ENCODE measurements around the gene MPP2.
A peak's percentile ranks its signal among the peaks of the same experiment; 100 is the strongest.
"Not testable (repeated sequence)": the region's sequence is repeated elsewhere in the genome, so short reads cannot be mapped to it uniquely, and the experiment has no call there.

MPP2 gene, protein sequence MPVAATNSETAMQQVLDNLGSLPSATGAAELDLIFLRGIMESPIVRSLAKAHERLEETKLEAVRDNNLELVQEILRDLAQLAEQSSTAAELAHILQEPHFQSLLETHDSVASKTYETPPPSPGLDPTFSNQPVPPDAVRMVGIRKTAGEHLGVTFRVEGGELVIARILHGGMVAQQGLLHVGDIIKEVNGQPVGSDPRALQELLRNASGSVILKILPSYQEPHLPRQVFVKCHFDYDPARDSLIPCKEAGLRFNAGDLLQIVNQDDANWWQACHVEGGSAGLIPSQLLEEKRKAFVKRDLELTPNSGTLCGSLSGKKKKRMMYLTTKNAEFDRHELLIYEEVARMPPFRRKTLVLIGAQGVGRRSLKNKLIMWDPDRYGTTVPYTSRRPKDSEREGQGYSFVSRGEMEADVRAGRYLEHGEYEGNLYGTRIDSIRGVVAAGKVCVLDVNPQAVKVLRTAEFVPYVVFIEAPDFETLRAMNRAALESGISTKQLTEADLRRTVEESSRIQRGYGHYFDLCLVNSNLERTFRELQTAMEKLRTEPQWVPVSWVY

DNA sequence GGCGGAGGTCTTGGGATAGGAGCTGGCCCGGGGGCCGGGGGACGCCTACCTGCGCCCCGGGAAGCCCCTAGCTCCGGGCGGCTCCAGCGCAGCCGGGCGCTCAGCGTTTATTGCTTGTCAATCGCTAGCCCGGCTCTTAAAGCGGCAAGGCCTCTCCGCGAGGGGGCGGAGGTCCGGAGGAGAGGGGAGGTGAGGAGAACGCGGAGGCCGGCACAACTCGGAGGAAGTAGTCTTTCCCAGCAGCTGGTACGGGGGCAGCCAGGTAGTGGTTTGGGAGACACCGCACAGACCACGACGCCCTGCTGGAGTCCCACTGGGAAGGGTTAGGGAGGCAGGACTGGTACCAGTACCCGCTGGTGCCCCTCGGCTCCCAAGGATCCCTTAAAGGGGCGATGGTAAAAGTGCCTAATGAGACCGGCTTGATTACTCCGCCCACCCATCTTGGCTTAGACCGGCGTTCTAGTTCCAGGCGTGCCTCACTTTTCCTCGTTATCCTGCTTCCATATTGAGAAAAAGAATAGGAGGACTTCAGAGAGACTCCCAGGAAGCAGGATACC, at the start of gene MPP2:
Gene MPP2, minus strand, starts transcription at position 112 of the 557 bp plus-strand sequence. CDS start 3,076 bp downstream, outside the sequence.
- no peak for DNase-seq

- no peak for DNase-seq
These were observed 48.9 kb upstream of the MPP2 start for GRCh38 chr17:43956222-43956621.

DNA sequence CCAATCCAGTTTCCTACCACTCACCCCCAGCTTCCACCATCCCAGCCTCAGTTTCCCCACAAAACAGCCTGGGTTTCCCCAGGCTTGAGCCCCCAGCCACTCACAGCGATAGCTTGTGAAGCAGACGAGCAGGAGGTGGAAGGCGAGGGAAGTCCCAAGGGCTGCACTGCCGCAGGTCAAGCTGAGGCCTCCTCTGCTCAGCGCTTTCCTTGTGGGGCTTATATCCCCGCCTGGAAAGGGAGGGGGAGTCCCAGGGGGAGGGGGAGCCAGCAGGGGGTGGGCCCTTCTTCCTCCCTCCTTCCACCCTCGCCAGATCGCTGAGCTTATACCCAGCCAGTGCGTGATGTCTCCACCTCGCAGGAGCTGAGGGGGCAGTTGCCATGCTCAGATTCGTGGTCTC, 46.4 kb upstream of the MPP2 start, which contains the start of gene PYY:
Gene PYY, minus strand, starts transcription at position 195 of the 400 bp plus-strand sequence. CDS start 457 bp downstream, outside the sequence.
- DNase-seq: no peak

DNA sequence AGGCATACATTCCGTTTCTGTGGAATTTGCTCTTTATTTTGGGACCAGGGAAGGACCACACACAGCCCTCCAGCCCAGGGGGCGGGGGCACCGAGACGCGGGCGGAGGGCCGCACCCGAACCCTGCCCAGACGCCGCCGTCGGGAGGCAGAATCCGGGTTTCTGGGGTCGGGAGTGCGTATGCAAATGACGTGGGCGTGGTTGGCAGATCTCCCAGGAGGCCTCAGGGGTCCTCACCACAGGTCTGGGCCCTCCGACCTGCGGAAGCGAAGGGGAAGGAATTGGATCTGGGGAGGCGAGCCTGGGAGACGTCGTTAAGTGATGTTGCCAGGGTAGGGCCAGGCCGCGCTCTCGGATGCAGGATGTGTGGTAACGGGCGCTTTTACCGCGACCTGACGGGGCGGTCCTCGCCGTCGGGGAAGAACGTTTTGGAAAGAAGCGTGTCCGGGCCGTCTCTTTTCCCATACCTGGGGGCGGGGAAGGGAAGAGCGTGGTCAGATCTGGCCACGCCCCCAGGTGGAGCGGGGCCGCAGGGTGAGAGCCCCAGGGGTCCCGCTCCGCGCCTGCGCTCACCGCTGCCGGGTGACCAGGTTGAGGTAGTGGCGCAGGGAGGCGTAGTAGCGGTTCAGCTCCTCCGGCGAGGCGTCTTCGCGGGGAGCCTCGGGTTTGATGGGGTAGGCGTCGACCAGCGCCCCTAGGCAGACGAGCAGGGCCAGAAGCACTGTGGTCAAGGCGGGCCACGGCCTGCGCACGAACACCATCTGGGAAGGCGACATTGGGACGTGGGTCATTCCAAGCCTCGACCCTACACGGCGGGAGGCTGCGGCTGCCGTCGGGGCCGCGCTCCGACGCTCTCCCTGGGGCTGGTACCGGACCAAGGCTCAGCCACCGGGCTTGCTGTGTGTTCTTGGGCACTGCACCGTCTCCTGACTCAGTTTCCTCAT, 45.7 kb upstream of the MPP2 start:
- peak; percentile 13 for DNase-seq

GRCh38 chr17:43952351-43952723, 45.0 kb upstream of the MPP2 start:
- DNase-seq: no peak

DNA sequence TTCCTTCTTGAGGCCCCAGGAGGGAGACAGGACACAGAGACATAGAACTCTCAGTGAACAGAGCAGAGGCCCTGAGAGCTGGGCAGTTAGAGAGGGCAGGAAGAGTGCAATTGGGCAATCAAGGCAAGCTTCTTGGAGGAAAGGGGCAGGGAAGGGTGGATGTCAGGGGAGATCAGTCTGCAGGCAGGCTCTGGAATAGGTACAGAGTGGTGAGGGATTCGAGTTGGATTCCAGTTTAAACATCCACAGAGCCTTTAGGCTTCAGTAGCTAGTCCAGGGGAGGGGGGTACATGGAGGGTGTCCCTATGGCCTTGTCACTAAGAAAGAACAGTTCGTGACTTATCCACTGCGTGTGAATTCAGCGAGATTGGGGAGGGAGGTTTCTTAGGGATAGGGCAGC, 44.4 kb upstream of the MPP2 start:
- DNase-seq: no peak

GRCh38 chr17:43950554-43950953, 43.2 kb upstream of the MPP2 start:
- no peak for DNase-seq

- no peak for DNase-seq
These were observed 42.4 kb upstream of the MPP2 start for GRCh38 chr17:43949781-43950180.

- no peak for DNase-seq
These were observed 39.4 kb upstream of the MPP2 start for GRCh38 chr17:43946781-43947180.

DNA sequence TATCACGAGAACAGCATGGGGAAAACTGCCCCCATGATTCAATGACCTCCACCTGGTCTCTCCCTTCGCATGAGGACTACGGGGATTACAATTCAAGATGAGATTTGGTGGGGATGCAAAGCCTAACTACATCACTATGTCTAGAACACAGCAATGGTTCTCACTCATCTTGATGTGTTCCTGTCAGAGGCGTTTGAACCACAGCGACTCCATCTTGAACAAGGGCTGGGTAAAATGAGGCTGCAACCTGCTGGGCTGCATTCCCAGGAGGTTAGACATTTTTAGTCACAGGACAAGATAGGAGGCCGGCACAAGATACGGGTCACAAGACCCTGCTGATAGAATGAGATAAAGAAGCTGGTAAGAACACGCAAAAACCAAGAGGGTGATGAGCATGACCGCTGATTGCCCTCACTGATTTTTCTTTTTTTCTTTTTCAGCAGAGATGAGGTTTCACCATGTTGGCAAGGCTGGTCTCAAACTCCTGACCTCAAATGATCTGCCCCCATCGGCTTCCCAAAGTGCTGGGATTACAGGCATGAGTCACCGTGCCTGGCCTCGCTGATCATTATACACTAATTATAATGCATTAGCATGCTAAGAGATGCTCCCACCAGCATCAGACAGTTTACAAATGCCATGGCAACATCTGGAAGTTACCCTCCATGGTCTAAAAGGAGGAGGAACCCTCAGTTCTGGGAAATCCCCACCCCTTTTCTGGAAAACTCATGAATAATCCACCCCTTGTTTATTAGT, 37.9 kb upstream of the MPP2 start:
- DNase-seq: no peak

GRCh38 chr17:43942051-43942685, 34.8 kb upstream of the MPP2 start, which contains the start of gene PPY:
Gene PPY (minus strand): TSS chr17:43942476. CDS start chr17:43941654, 822 bp downstream.
- no peak for DNase-seq

DNA sequence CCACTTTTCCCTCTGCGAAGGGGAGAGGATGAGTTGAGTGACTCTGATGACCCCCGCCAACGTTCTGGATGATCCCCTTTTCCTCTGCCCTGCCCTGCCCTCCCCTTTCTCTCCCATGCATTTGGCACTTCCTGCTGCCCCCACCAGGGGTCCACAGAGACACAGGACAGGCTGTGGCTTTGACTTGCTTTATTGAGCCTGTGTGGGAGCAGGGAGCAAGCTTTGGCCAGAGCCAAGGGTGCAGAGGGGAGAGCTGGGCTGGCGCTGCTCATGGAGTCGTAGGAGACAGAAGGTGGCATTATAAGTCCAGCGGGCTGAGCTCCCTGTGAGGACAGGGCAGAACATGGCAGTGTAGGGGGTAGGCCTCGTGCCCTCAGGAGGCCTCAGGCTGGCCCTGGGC, 33.3 kb upstream of the MPP2 start:
- peak; percentile 15 for DNase-seq

DNA sequence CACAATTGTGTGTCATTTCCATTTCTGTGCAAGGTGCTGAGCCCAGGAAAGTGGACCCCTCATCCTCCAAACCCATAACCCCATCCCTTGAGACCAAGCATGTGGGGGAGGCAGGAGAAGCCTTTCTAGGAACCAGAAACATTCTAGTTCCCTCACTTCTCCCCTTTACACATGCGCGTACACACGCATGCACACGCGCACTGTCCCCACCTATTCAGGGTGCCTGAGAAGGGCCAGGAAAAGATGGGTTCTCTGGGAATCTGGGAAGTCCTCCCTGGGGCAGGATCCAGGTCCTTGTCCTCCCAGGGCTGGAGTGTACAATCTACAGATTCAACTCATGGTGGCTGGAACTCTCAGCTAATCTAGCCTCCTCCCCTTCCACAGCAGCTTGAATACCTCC, 32.5 kb upstream of the MPP2 start:
- DNase-seq: no peak

DNA sequence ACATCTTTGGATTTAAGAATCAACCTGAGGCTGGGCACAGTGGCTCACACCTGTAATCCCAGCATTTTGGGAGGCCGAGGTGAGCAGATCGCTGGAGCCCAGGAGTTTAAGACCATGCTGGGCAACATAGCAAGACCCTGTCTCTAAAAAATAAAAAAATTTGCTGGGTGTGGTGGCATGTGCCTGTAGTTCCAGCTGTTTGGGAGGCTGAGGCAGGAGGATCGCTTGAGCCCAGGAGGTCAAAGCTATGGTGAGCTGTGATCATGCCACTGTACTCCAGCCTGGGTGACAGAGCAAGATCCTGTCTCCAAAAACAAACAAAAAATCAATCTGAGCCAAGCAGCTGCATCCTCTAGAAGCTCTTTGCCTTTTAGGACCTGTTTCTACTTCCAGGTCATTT, 32.1 kb upstream of the MPP2 start:
- not testable (repeated sequence) for DNase-seq

DNA sequence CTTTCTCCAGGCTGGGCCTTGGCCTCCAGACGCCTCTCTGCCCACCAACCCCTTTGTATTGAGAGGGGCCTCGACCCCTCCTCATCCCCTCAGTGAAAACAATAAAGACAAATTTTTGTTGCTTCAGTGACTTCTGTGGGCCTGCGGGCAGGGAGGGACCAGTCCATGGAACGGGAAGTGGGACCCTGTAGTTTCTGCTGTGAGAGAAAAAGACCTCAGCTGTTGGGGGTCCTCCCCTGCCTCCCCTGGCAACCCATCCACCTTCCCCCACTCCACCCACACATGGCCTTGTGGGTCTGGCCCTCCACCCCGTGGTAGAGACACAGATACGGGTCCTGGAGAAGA, 31.5 kb upstream of the MPP2 start:
- DNase-seq: no peak

GRCh38 chr17:43936434-43936833, 29.1 kb upstream of the MPP2 start:
- DNase-seq: no peak

DNA sequence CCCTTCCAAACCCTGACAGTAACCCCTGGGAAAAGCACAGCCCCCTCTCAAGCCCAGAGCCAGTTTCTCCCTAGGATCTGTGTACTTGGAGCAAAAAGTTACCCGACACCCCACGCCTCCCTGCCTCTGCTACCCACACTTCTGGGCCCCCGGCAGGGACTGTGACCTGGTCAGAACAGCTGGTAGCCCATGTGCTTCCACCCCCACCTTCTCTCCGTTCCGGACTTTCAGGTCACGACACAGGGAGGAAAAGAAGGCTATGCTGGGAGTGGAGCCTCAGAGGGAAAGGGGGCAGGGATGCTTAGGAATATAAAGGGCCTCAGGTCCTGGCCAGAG, 28.6 kb upstream of the MPP2 start:
- no peak for DNase-seq

DNA sequence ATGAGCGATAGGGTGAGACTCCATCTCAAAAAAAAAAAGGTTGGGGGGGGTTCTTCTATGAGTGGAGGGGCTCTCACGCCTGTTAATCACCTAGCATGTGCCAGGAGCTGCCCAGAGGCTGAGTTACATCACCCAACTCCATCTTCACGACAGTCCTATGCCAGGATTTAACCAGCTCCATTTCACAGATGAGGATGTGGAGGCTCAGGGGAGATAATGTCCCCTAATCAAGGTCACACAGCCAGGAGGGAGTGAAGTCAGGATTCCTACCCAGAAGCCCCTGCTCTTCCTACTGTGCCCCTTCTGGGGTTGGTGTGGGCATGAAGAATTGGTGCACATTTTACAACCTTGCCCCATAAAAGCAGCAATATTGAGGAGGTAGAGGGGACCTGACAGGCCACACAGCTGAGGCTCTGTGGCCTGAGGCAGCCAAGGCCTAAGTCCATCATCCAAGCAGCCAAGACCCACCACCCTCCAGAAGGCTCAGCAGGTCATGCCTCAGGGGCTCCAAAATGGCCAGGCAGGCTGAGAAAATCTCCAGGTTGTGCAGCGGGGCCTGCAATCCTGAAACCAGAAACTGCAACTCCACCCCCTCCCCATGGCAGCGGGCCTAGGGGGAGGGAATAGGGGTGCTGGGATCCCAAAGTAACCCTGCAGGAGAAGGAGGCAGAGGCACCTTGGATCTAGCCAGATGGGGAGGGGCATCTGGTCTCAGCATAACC, 28.0 kb upstream of the MPP2 start:
- DNase-seq: no peak

DNA sequence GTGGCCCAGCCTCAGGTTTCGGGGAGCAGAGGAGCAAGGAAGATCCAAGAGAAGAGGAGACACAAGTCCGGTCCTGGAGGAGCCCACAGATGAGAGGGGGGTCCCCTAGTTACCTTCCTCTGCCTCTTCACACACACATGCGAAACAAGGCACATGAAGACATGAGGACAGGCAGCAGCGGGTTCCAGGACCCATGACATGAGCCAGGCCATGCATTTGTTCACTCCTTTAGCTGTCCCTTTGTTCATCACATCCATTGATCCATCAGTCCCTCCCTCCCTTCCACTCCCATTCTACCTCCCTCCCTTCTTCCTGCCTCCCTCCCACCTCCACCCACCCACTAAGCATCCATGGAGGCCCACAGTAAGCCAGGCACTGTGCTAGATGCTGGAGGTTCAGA, 25.6 kb upstream of the MPP2 start:
- no peak for DNase-seq

DNA sequence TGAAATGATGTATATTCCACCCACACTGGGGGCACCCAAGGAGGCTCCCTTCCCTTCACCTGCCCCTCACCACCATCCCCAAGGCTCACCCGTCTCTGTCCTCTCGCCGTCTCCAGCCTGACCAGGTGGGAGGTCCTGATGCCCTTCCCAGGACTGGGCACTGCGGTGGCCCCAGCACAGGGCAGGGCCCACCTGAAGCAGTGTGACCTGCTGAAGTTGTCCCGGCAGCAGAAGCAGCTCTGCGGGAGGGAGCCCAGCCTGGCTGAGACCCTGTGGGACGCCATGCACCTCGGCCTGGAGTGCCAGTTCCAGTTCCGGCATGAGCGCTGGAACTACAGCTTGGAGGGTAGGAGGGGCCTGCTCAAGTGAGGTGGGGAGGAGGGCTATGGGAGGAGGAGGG, 25.0 kb upstream of the MPP2 start:
- DNase-seq: no peak

DNA sequence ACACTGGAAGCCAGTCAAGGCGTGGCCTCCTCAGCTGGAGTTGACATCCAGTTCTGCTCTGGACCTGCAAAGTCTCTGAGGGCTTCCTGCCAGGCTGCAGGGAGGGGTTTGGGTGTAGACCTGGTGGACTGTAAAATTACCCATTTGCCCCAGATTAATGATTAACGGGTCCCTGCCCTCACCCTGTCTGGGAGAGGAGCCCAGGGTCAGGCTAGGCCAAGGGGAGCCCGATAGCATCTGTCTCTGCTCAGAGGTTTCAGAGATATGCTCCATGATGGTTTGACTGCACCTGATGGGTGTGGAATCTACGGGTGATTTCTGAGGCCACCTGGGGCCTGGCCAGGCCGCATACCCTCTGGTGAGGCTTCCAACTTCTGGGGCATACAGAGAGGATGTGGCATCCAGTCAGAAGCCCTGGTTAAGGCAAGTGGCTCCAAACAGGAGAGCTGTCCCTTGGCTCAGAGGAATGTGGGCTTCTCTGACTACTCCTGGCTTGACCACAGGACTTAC, 23.8 kb upstream of the MPP2 start:
- DNase-seq: no peak
